OCI-LY3 (cell line): ENCODE results near the gene TRIM61.

Source experiments
- EZH2phosphoT487 ChIP-seq: fragments of 200-600 bp; shearing (Covaris generic); IDR thresholded peaks from 2 replicates; pipeline ENCODE4 v1.6.1; 2018; ENCODE audit warnings: antibody characterized with exemption, mixed run types, low read depth
- TF ChIP-seq, protein P1 (sequence below): fragments of 200-600, 300-600 bp; sonication (generic); IDR thresholded peaks from 2 replicates; pipeline ENCODE4 v1.5.1; 2014; ENCODE audit warnings: antibody characterized with exemption, low read length, low read depth

DNA sequence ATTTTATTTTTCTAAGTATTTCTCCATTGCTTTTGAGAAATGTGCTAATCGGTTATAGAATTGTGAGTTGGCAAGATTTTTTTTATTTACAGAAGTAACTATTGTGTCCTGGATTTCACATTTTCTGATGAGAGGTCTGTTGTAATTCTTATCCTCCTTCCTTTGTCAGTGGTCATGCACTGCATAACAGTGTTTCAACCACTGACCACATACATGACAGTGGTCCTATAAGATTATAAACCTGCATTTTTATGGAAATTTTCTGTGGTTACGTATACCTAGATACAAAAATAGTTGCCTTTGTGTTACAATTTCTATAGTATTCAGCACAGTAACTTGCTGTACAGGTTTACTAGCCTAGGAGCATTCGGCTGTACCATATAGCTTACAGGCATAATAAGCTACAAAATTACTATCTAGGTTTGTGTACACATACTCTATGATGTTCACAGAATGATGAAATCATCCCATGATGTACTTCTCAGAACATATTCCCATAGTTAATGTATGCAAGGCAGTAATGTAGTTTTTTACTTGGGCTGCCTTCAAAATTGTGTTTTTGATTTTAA lies 52.7 kb downstream of the TRIM61 start:
- TF ChIP-seq, protein P1, sequence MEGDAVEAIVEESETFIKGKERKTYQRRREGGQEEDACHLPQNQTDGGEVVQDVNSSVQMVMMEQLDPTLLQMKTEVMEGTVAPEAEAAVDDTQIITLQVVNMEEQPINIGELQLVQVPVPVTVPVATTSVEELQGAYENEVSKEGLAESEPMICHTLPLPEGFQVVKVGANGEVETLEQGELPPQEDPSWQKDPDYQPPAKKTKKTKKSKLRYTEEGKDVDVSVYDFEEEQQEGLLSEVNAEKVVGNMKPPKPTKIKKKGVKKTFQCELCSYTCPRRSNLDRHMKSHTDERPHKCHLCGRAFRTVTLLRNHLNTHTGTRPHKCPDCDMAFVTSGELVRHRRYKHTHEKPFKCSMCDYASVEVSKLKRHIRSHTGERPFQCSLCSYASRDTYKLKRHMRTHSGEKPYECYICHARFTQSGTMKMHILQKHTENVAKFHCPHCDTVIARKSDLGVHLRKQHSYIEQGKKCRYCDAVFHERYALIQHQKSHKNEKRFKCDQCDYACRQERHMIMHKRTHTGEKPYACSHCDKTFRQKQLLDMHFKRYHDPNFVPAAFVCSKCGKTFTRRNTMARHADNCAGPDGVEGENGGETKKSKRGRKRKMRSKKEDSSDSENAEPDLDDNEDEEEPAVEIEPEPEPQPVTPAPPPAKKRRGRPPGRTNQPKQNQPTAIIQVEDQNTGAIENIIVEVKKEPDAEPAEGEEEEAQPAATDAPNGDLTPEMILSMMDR: no peak
- TF ChIP-seq EZH2phosphoT487: no peak
